ENCODE measurements around the gene HPF1. TPM values are rescaled to one million over a fixed set of nuclear protein-coding genes. Genes with fewer than 3 reads are reported as not detected.

The HPF1 gene
- total RNA-seq, 1 donor from 2014 or later = 49.8 TPM

DNA sequence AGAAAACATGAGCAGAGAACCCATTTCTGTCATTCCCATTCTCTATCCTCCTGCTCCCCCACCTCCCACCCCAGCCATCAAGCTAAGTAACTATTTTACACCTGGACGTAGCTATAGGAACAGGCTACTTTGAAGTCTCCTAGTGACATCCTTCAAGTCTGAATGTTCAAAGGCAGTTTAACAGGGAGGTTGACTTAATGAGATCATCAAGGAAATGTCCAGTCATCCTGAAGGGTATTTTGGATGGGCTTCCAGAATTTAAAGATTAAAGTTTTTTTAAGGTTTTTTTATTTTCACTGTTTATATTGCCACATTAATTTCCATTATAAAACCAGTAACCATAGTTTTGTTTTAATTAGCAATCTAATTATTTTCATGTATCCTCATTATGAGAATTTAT lies 41.1 kb downstream of the HPF1 start:
- Mint-ChIP-seq H3K9me3 (no peaks in the 10 kb centered on the region), H3K36me3 (ENCODE audit: low read depth) (peaks cover 8% of the 10 kb centered on the region), H3K4me1 (no peaks in the 10 kb centered on the region), H3K27ac (ENCODE audit: unreplicated experiment) (no peak overlapping the region), H3K27me3 (ENCODE audit: low read depth) (no peaks in the 10 kb centered on the region), H3K4me3 (no peak overlapping the region)
- TF ChIP-seq, protein P1, sequence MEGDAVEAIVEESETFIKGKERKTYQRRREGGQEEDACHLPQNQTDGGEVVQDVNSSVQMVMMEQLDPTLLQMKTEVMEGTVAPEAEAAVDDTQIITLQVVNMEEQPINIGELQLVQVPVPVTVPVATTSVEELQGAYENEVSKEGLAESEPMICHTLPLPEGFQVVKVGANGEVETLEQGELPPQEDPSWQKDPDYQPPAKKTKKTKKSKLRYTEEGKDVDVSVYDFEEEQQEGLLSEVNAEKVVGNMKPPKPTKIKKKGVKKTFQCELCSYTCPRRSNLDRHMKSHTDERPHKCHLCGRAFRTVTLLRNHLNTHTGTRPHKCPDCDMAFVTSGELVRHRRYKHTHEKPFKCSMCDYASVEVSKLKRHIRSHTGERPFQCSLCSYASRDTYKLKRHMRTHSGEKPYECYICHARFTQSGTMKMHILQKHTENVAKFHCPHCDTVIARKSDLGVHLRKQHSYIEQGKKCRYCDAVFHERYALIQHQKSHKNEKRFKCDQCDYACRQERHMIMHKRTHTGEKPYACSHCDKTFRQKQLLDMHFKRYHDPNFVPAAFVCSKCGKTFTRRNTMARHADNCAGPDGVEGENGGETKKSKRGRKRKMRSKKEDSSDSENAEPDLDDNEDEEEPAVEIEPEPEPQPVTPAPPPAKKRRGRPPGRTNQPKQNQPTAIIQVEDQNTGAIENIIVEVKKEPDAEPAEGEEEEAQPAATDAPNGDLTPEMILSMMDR (conservative IDR thresholded peaks at IDR 0.05) = no peak
- no peak for DNase-seq (ENCODE audit: low read depth, low spot score)

DNA sequence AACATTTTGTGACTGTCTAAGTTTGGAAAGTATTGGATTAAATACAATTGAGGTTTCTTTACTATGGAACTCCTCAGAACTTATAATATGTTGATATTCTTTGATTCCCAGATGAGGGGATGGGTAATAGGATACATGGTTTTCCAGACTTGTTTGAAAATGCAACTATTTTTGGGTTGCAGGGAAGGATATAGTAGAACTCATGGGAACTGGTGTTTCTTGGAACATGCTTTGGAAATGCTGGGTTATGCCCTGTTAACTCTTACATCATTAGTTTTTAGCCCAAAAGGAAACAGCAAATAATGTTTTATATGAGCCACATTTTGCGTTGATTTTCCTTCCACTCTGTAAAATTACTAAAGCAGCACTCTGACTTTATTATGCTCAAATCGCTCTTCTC lies 41.9 kb downstream of the HPF1 start:
- H3K36me3 Mint-ChIP-seq (ENCODE audit: low read depth) = peaks cover 8% of the 10 kb centered on the region
- TF ChIP-seq, protein P1 (conservative IDR thresholded peaks at IDR 0.05) = no peak
- H3K4me3 Mint-ChIP-seq = no peak overlapping the region
- no peaks in the 10 kb centered on the region for H3K4me1 Mint-ChIP-seq
- H3K9me3 Mint-ChIP-seq = no peaks in the 10 kb centered on the region
- no peak for DNase-seq (ENCODE audit: low read depth, low spot score)
- H3K27ac Mint-ChIP-seq (ENCODE audit: unreplicated experiment) = no peak overlapping the region
- no peaks in the 10 kb centered on the region for H3K27me3 Mint-ChIP-seq (ENCODE audit: low read depth)

DNA sequence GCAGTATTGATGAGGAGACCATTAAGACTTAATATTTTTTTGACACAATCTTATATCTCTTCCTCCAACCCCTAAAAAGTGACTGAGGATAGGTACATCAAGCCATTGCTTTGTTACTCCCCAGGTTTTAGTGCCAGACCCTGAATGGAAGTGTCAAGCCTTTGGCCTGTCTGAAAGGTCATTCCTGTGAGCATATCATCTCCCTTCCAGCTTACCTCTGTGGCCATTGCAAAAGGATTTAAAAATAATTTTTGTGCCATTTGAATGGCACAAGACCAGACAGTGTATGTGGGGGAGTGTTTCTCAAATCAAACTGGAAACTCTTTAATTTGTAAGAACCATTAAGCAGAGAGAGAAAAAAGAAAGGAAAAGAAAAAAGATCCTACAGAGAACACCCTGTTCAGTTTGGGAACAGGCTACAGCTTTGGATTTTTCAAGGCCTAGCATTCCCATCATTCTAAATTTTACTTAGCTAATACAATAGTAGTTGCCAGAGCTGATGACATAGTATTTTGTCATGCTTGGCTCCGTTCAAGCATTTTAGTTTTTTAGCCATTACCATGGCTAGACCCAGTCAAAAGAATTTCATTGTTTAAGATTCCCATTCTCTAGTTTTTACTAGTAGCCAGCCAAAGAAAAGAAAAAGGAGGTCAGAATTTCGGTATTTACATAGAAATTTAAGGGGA lies 49.6 kb downstream of the HPF1 start:
- DNase-seq (ENCODE audit: low read depth, low spot score) = no peak
- no peak overlapping the region for H3K27ac Mint-ChIP-seq (ENCODE audit: unreplicated experiment)
- no peak overlapping the region for H3K4me3 Mint-ChIP-seq
- no peaks in the 10 kb centered on the region for H3K4me1 Mint-ChIP-seq
- H3K27me3 Mint-ChIP-seq (ENCODE audit: low read depth) = no peaks in the 10 kb centered on the region
- peaks cover 14% of the 10 kb centered on the region for H3K36me3 Mint-ChIP-seq (ENCODE audit: low read depth)
- TF ChIP-seq, protein P1 (conservative IDR thresholded peaks at IDR 0.05) = no peak
- no peaks in the 10 kb centered on the region for H3K9me3 Mint-ChIP-seq

DNA sequence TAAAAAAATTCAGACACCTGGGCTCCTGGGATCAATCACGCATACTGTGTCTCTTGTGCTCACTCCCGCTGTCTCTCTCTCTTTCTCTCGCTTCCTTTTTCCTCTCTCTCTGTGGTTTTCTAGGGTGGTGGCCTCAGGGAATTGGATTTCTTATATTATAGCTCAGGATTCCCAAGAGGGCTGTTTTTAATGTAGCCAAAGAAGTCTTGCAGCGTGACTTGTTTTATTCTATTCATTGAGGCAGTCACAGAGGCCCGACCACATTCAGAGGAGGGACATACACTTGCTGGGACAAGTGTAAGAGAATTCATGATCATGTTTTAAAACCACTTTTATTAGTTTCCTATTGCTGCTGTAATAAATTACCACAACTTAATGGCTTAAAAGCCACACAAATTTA lies 59.4 kb downstream of the HPF1 start:
- Mint-ChIP-seq H3K4me1 (no peaks in the 10 kb centered on the region), H3K9me3 (peaks cover 8% of the 10 kb centered on the region), H3K36me3 (ENCODE audit: low read depth) (peaks cover 34% of the 10 kb centered on the region), H3K27me3 (ENCODE audit: low read depth) (no peaks in the 10 kb centered on the region), H3K4me3 (no peak overlapping the region), H3K27ac (ENCODE audit: unreplicated experiment) (no peak overlapping the region)
- TF ChIP-seq, protein P1 (conservative IDR thresholded peaks at IDR 0.05) = no peak
- no peak for DNase-seq (ENCODE audit: low read depth, low spot score)

DNA sequence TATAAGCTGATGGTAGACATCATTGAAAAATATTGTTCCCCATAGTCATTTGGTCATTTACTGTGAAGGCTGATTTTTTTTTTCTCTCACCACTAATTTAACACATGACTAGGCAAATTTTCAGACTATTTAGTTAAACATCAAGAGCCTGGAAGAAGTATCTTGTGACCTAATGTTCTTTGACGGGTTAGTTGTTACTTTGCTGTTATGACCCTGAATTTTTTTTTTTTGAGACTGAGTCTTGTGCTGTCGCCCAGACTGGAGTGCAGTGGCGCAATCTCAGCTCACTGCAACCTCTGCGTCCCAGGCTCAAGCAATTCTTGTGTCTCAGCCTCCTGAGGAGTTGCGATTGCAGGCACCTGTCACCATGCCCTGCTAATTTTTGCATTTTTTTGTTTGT lies 67.0 kb downstream of the HPF1 start:
- DNase-seq (ENCODE audit: low read depth, low spot score) = no peak
- Mint-ChIP-seq H3K27ac (ENCODE audit: unreplicated experiment) (no peak overlapping the region), H3K27me3 (ENCODE audit: low read depth) (no peaks in the 10 kb centered on the region), H3K9me3 (no peaks in the 10 kb centered on the region), H3K4me3 (no peak overlapping the region), H3K36me3 (ENCODE audit: low read depth) (peaks cover 10% of the 10 kb centered on the region), H3K4me1 (no peaks in the 10 kb centered on the region)
- TF ChIP-seq, protein P1 (conservative IDR thresholded peaks at IDR 0.05) = no peak
